ENCODE results near the gene FAT1. TPM values are rescaled to one million over a fixed set of nuclear protein-coding genes. Genes with fewer than 3 reads are reported as not detected.

Gene FAT1
- total and polyA plus RNA-seq, 9 of the 15 experiments (the other 6 are each of a cell fraction or from before 2014, with no cell fraction given), result 6.0 to 38.4 (median 21.4) TPM

- Histone ChIP-seq H2AFZ (ENCODE audit: low read depth, low read length) (no peak overlapping the region), H3K27me3 (ENCODE audit: control insufficient read depth in 2 of 2, insufficient read depth in 2 of 2, low read length in 2 of 2) (no peaks in the 10 kb centered on the region), H3K9me1 (ENCODE audit: control insufficient read depth, insufficient read depth, low read length) (no peaks in the 10 kb centered on the region), H3K79me2 (ENCODE audit: control insufficient read depth, insufficient read depth, low read length) (no peaks in the 10 kb centered on the region), H4K20me1 (replicated peaks; ENCODE audit: control insufficient read depth, insufficient read depth, low read length) (no peaks in the 10 kb centered on the region), H3K4me2 (ENCODE audit: insufficient read depth, low read length) (no peak overlapping the region), H3K27ac (ENCODE audit: extremely low read depth, low read depth, low read length) (no peak overlapping the region), H3K4me1 (replicated peaks in 1 of 2; ENCODE audit: control insufficient read depth in 2 of 2, insufficient read depth in 2 of 2, low read length in 2 of 2) (no peaks in the 10 kb centered on the region), H3K4me3 (no peak overlapping the region), H3K36me3 (ENCODE audit: control insufficient read depth, insufficient read depth, low read length) (peaks cover 22% of the 10 kb centered on the region), H3K9me3 (replicated peaks; ENCODE audit: control insufficient read depth, insufficient read depth, low read depth, low read length) (no peaks in the 10 kb centered on the region), H3K9ac (ENCODE audit: insufficient read depth in 1 of 2, low read depth in 2 of 2, low read length in 2 of 2) (no peak overlapping the region)
- intact Hi-C loops (cut with micrococcal nuclease), result no loop called here
- CTCF ChIA-PET (ENCODE audit: low intra/inter-chr PET ratio), result no interaction called here
- POLR2A ChIA-PET, result interaction anchor here (0.6 to 0.8 kb wide), 2 partner anchors 23 to 500 kb away, joined by 3 read pairs; no protein-coding TSS in a partner anchor
- ATAC-seq, result no peak
- DNase-seq (ENCODE audit: extremely low read depth in 1 of 4, low spot score in 3 of 4), result no peak
- BruUV-seq (replicated peaks), result no TSS peak
- in situ Hi-C loops (cut with MboI), result loop anchor here (10.0 kb wide), 1 partner anchor 298 kb away; no protein-coding TSS in a partner anchor
- 67% methylated on average over 8 of the region's 8 CpGs for WGBS (ENCODE audit: insufficient coverage, low coverage, missing lambda C conversion rate)
- TF ChIP-seq SPI1 (IDR thresholded peaks at IDR 0.05; ENCODE audit: borderline replicate concordance, low read depth, low read length) (no peak), SREBF2 (CRISPR knock-in tag; IDR thresholded peaks at IDR 0.05) (no peak), EGR1 (conservative IDR thresholded peaks at IDR 0.05) (no peak), ZNF146 (CRISPR knock-in tag; IDR thresholded peaks at IDR 0.05; ENCODE audit: unreplicated experiment) (no peak), NFXL1 (CRISPR knock-in tag; IDR thresholded peaks at IDR 0.05) (no peak)
- no peak for FAIRE-seq
These were observed 131.2 kb downstream of the FAT1 start for GRCh38 chr4:186592445-186592844.

- FAIRE-seq, result peak; percentile 35
- CTCF ChIA-PET (ENCODE audit: low intra/inter-chr PET ratio), result no interaction called here
- H3K4me1 ChIP-seq (replicated peaks in 1 of 2; ENCODE audit: control insufficient read depth in 2 of 2, insufficient read depth in 2 of 2, low read length in 2 of 2), result no peaks in the 10 kb centered on the region
- no peak for TF ChIP-seq STAT5A (IDR thresholded peaks at IDR 0.05; ENCODE audit: borderline replicate concordance, low read length)
These were observed 132.0 kb downstream of the FAT1 start for GRCh38 chr4:186591651-186592050.

More at GRCh38 chr4:186591651-186592050, 132.0 kb downstream of the FAT1 start:
- Histone ChIP-seq H3K36me3 (ENCODE audit: control insufficient read depth, insufficient read depth, low read length) (peaks cover 18% of the 10 kb centered on the region), H3K27me3 (ENCODE audit: control insufficient read depth in 2 of 2, insufficient read depth in 2 of 2, low read length in 2 of 2) (no peaks in the 10 kb centered on the region), H3K4me3 (no peak overlapping the region), H3K79me2 (ENCODE audit: control insufficient read depth, insufficient read depth, low read length) (no peaks in the 10 kb centered on the region), H3K9me3 (replicated peaks; ENCODE audit: control insufficient read depth, insufficient read depth, low read depth, low read length) (no peaks in the 10 kb centered on the region), H3K9me1 (ENCODE audit: control insufficient read depth, insufficient read depth, low read length) (no peaks in the 10 kb centered on the region), H3K9ac (ENCODE audit: insufficient read depth in 1 of 2, low read depth in 2 of 2, low read length in 2 of 2) (no peak overlapping the region), H2AFZ (ENCODE audit: low read depth, low read length) (no peak overlapping the region), H4K20me1 (replicated peaks; ENCODE audit: control insufficient read depth, insufficient read depth, low read length) (no peaks in the 10 kb centered on the region), H3K27ac (ENCODE audit: extremely low read depth, low read depth, low read length) (no peak overlapping the region), H3K4me2 (ENCODE audit: insufficient read depth, low read length) (no peak overlapping the region)
- POLR2A ChIA-PET, result interaction anchor here (0.7 kb wide), 1 partner anchor 196 kb away, joined by 3 read pairs; no protein-coding TSS in a partner anchor
- DNase-seq (ENCODE audit: extremely low read depth in 1 of 4, low spot score in 3 of 4) (no peak), ATAC-seq (no peak)
- WGBS (ENCODE audit: insufficient coverage, low coverage, missing lambda C conversion rate), result 52% methylated on average over 6 of the region's 6 CpGs
- no TSS peak for BruUV-seq (replicated peaks)
- in situ Hi-C loops (cut with MboI) (loop anchor here (10.0 kb wide), 1 partner anchor 297 kb away; no protein-coding TSS in a partner anchor), intact Hi-C loops (cut with micrococcal nuclease) (no loop called here)
